OCI-LY3 (cell line): ENCODE measurements around the gene ZNF862.

Experiments
- H2AFZ ChIP-seq: fragments of 200-600, 300-600 bp; shearing (Covaris generic); 2 replicates; pipeline ENCODE4 v1.6.0; 2014; ENCODE audit warnings: antibody characterized with exemption, low read depth, low read length
- H3K27ac ChIP-seq: fragments of 200-600, 300-600 bp; sonication (generic); 2 replicates; pipeline ENCODE4 v1.5.1; 2014; ENCODE audit warnings: mild to moderate bottlenecking, low read length, moderate library complexity, mixed read lengths
- H3K27me3 ChIP-seq: fragments of 200-600, 300-600 bp; sonication (generic); 2 replicates; pipeline ENCODE4 v1.6.1; 2014; ENCODE audit warnings: low read depth, low read length, mixed read lengths
- H3K36me3 ChIP-seq: fragments of 200-600, 300-600 bp; sonication (generic); replicated peaks from 2 replicates; pipeline ENCODE3; 2014; ENCODE audit warnings: low read depth, low read length, mixed read lengths
- H3K4me1 ChIP-seq: fragments of 300-600, 200-600 bp; sonication (generic); 2 replicates; pipeline ENCODE4 v1.6.1; 2014; ENCODE audit warnings: low read length, mixed read lengths
- H3K4me2 ChIP-seq: fragments of 200-600, 300-600 bp; sonication (generic); 2 replicates; pipeline ENCODE4 v1.6.1; 2014; ENCODE audit warnings: low read length, mixed read lengths
- H3K4me3 ChIP-seq: fragments of 300-600, 200-600 bp; sonication (generic); 2 replicates; pipeline ENCODE4 v1.5.1; 2014; ENCODE audit warnings: antibody characterized with exemption, mild to moderate bottlenecking, low read length, moderate library complexity
- H3K79me2 ChIP-seq: fragments of 300-600, 200-600 bp; shearing (Covaris generic); 2 replicates; pipeline ENCODE4 v1.6.1; 2014; ENCODE audit warnings: mild to moderate bottlenecking, low read length, mixed read lengths
- H3K9ac ChIP-seq: fragments of 300-600, 200-600 bp; shearing (Covaris generic); 2 replicates; pipeline ENCODE4 v1.6.0; 2014; ENCODE audit warnings: mild to moderate bottlenecking, low read length, moderate library complexity
- H3K9me3 ChIP-seq: fragments of 200-600, 300-600 bp; shearing (Covaris generic); 2 replicates; pipeline ENCODE4 v1.6.1; 2014; ENCODE audit warnings: low read length, mixed read lengths; ENCODE audit not compliant: insufficient read depth
- H4K20me1 ChIP-seq: fragments of 200-600, 300-600 bp; sonication (generic); 2 replicates; pipeline ENCODE4 v1.6.1; 2016; ENCODE audit warnings: low read length, mixed read lengths; ENCODE audit not compliant: insufficient read depth
- EZH2phosphoT487 ChIP-seq: fragments of 200-600 bp; shearing (Covaris generic); IDR thresholded peaks from 2 replicates; pipeline ENCODE4 v1.6.1; 2018; ENCODE audit warnings: antibody characterized with exemption, mixed run types, low read depth
- TF ChIP-seq, protein P1 (sequence below): fragments of 200-600, 300-600 bp; sonication (generic); IDR thresholded peaks from 2 replicates; pipeline ENCODE4 v1.5.1; 2014; ENCODE audit warnings: antibody characterized with exemption, low read length, low read depth

The ZNF862 gene

DNA sequence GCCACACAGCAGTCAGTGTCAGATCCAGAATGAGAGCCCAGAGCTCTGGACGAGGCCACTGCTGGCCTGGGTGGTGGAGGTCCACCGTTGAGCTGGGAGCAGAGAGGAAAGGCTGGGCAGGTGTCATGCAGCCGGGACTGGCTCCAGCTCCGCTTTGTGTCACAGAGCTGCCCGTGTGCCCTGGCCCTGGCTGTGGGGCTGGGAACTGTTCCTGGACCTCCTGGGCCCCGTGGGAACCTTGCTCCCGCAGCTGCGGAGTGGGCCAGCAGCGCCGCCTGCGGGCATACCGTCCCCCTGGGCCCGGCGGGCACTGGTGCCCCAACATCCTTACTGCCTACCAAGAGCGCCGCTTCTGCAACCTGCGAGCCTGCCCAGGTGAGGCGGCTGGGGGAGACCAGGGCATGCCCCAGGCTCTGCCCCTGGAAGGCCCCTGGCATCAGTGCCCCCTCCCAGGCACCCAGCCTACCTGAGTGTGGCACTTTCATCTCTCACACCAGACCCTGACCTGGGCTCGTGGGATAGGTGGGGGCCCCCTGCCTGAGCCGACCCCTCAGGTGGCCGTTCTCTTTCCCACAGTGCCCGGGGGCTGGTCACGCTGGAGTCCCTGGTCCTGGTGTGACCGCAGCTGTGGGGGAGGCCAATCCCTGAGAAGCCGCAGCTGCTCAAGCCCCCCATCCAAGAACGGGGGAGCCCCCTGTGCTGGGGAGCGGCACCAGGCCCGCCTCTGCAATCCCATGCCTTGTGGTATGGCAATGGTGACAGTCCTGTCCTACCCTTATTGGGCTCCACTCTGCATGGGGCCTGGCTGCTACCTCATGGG lies 18.8 kb upstream of the ZNF862 start:
- Histone ChIP-seq H3K27me3 (no peaks in the 10 kb centered on the region), H3K4me1 (no peaks in the 10 kb centered on the region)

GRCh38 chr7:149819961-149820340 lies 18.2 kb upstream of the ZNF862 start:
- no peaks in the 10 kb centered on the region for H3K79me2 ChIP-seq
- H2AFZ ChIP-seq: no peak overlapping the region
- no peak for TF ChIP-seq EZH2phosphoT487
- TF ChIP-seq, protein P1, sequence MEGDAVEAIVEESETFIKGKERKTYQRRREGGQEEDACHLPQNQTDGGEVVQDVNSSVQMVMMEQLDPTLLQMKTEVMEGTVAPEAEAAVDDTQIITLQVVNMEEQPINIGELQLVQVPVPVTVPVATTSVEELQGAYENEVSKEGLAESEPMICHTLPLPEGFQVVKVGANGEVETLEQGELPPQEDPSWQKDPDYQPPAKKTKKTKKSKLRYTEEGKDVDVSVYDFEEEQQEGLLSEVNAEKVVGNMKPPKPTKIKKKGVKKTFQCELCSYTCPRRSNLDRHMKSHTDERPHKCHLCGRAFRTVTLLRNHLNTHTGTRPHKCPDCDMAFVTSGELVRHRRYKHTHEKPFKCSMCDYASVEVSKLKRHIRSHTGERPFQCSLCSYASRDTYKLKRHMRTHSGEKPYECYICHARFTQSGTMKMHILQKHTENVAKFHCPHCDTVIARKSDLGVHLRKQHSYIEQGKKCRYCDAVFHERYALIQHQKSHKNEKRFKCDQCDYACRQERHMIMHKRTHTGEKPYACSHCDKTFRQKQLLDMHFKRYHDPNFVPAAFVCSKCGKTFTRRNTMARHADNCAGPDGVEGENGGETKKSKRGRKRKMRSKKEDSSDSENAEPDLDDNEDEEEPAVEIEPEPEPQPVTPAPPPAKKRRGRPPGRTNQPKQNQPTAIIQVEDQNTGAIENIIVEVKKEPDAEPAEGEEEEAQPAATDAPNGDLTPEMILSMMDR: no peak
- no peak overlapping the region for H3K4me3 ChIP-seq
- H3K4me2 ChIP-seq: no peak overlapping the region
- H3K36me3 ChIP-seq: no peaks in the 10 kb centered on the region
- H3K9me3 ChIP-seq: no peaks in the 10 kb centered on the region
- no peak overlapping the region for H3K27ac ChIP-seq
- H3K9ac ChIP-seq: no peak overlapping the region
- no peaks in the 10 kb centered on the region for H3K27me3 ChIP-seq
- H3K4me1 ChIP-seq: no peaks in the 10 kb centered on the region
- H4K20me1 ChIP-seq: no peaks in the 10 kb centered on the region

More for the DNA sequence above, 18.8 kb upstream of the ZNF862 start:
- TF ChIP-seq, protein P1: no peak
- no peak for TF ChIP-seq EZH2phosphoT487
- Histone ChIP-seq H2AFZ (no peak overlapping the region), H3K9ac (no peak overlapping the region), H3K27ac (no peak overlapping the region), H3K4me2 (no peak overlapping the region), H3K36me3 (no peaks in the 10 kb centered on the region), H3K4me3 (no peak overlapping the region), H3K9me3 (no peaks in the 10 kb centered on the region), H3K79me2 (no peaks in the 10 kb centered on the region), H4K20me1 (no peaks in the 10 kb centered on the region)

DNA sequence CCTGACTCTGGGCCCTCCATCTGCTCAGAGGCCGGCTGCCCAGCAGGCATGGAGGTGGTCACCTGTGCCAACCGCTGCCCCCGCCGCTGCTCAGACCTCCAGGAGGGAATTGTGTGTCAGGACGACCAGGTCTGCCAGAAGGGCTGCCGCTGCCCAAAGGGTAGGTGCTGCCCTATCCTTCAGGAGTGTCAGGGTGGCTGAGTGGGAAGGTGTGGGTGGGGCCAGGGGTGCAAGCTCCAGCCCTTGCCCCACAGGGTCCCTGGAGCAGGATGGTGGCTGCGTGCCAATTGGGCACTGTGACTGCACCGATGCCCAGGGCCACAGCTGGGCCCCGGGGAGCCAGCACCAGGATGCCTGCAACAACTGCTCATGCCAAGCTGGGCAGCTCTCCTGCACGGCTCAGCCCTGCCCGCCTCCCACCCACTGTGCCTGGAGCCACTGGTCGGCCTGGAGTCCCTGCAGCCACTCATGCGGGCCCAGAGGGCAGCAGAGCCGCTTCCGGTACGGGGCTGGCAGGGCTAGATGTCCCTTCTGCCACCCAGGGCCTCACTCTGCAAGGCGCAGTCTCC lies 17.5 kb upstream of the ZNF862 start:
- H3K4me2 ChIP-seq: no peak overlapping the region
- H3K4me1 ChIP-seq: no peaks in the 10 kb centered on the region
- no peaks in the 10 kb centered on the region for H4K20me1 ChIP-seq
- no peak overlapping the region for H3K27ac ChIP-seq
- no peaks in the 10 kb centered on the region for H3K27me3 ChIP-seq
- no peak overlapping the region for H2AFZ ChIP-seq
- H3K9me3 ChIP-seq: no peaks in the 10 kb centered on the region
- TF ChIP-seq, protein P1: no peak
- TF ChIP-seq EZH2phosphoT487: no peak
- no peak overlapping the region for H3K9ac ChIP-seq
- H3K4me3 ChIP-seq: no peak overlapping the region
- H3K36me3 ChIP-seq: no peaks in the 10 kb centered on the region
- no peaks in the 10 kb centered on the region for H3K79me2 ChIP-seq
